Neural progenitor cell (in vitro differentiated cells): ENCODE data around the gene PMFBP1.

Experiments used
- CTCF ChIP-seq: fragments of 200-600 bp; sonication (generic); IDR thresholded peaks from 2 replicates; pipeline ENCODE4 v1.5.1; 2017; ENCODE audit warnings: antibody characterized with exemption, mild to moderate bottlenecking
- EZH2phosphoT487 ChIP-seq: fragments of 200-600 bp; sonication (generic); IDR thresholded peaks from 2 replicates; pipeline ENCODE4 v1.6.1; 2017; ENCODE audit warnings: antibody characterized with exemption

GRCh38 chr16:72083778-72084404 lies 88.1 kb downstream of the PMFBP1 start:
- TF ChIP-seq CTCF (no peak), EZH2phosphoT487 (no peak)
